PC-9 (cell line): Measurements from ENCODE around the gene ALG14. TPM values are rescaled to one million over a fixed set of nuclear protein-coding genes. Genes with fewer than 3 reads are reported as not detected.

Experiments used
- BruUV-seq: library from RNA; stranded (reverse); fragments of 400-500 nt; replicated peaks from 2 replicates; lab custom pipeline; 2021; lab: Mats Ljungman, UMichigan
- CTCF ChIA-PET: fragments of 300-600 bp; sonication (Branson Sonifier 250); formaldehyde crosslinking; loops from one replicate; lab custom pipeline; 2022; ENCODE audit warnings: antibody characterized with exemption; lab: Charles Lee
- POLR2A ChIA-PET: fragments of 300-600 bp; sonication (Branson Sonifier 250); formaldehyde crosslinking; loops from one replicate; lab custom pipeline; 2022; ENCODE audit warnings: antibody characterized with exemption; ENCODE audit not compliant: unreplicated experiment; lab: Charles Lee
- DNase-seq, 2 experiments: peaks; one replicate each; pipeline versions ENCODE4 v3.0.0 to v3.0.0-alpha.2; 2015 to 2022; ENCODE audit warnings: mixed read lengths in 1 of 2
- H2AFZ ChIP-seq: fragments of 200-600 bp; sonication (generic); 2 replicates; pipeline ENCODE4 v1.8.1; 2017; ENCODE audit warnings: antibody characterized with exemption
- H3F3A ChIP-seq: fragments of 200-600 bp; sonication (generic); 2 replicates; pipeline ENCODE4 v1.8.1; 2017; ENCODE audit warnings: antibody characterized with exemption, mild to moderate bottlenecking, low read depth; ENCODE audit not compliant: insufficient read depth
- H3K27ac ChIP-seq: fragments of 200-600 bp; sonication (generic); 2 replicates; pipeline ENCODE4 v1.6.1; 2016; ENCODE audit warnings: mixed run types
- H3K27me3 ChIP-seq: fragments of 200-600 bp; sonication (generic); 2 replicates; pipeline ENCODE4 v1.6.1; 2016; ENCODE audit warnings: low read depth, mixed run types; ENCODE audit not compliant: insufficient read depth
- H3K36me3 ChIP-seq: fragments of 200-600 bp; sonication (generic); 2 replicates; pipeline ENCODE4 v1.6.1; 2016; ENCODE audit warnings: low read depth, mixed run types
- H3K4me1 ChIP-seq: fragments of 200-600 bp; sonication (generic); replicated peaks from 2 replicates; pipeline ENCODE4 v1.6.1; 2016; ENCODE audit warnings: mixed run types; ENCODE audit not compliant: insufficient read depth
- H3K4me2 ChIP-seq: fragments of 200-600 bp; sonication (generic); 2 replicates; pipeline ENCODE4 v1.6.1; 2017; ENCODE audit warnings: mixed run types
- H3K4me3 ChIP-seq: fragments of 200-600 bp; sonication (generic); 2 replicates; pipeline ENCODE4 v1.6.1; 2016; ENCODE audit warnings: mixed run types
- H3K79me2 ChIP-seq: fragments of 200-600 bp; sonication (generic); 2 replicates; pipeline ENCODE4 v1.6.1; 2017; ENCODE audit warnings: low read depth, mixed run types
- H3K9me2 ChIP-seq: fragments of 200-600 bp; sonication (generic); 2 replicates; pipeline ENCODE4 v1.8.1; 2017; ENCODE audit warnings: mild to moderate bottlenecking; ENCODE audit not compliant: insufficient read depth
- H3K9me3 ChIP-seq: fragments of 200-600 bp; sonication (generic); 2 replicates; pipeline ENCODE4 v1.8.1; 2016; ENCODE audit warnings: low read depth; ENCODE audit not compliant: insufficient read depth
- H4K20me1 ChIP-seq: fragments of 200-600 bp; sonication (generic); 2 replicates; pipeline ENCODE4 v1.8.1; 2017; ENCODE audit not compliant: insufficient read depth
- CTCF ChIP-seq: fragments of 200-600 bp; sonication (generic); conservative IDR thresholded peaks from 2 replicates; pipeline ENCODE4 v1.6.1; 2017; ENCODE audit warnings: mixed run types, antibody characterized with exemption, mild to moderate bottlenecking, moderate library complexity
- EZH2 ChIP-seq: fragments of 200-600 bp; sonication (generic); IDR thresholded peaks from 2 replicates; pipeline ENCODE4 v1.8.0; 2017; ENCODE audit warnings: antibody characterized with exemption, low read depth
- intact Hi-C: fragments of 100-400 bp; cut with micrococcal nuclease; formaldehyde crosslinking; loops from one replicate; pipeline ENCODE4 v1.10.0; 2022; ENCODE audit not compliant: unreplicated experiment
- total RNA-seq: library from RNA; stranded (reverse); gene quantifications from 2 replicates; pipeline ENCODE4 v1.2.3, GENCODE V29; 2021

The ALG14 gene
- total RNA-seq, 1 experiment from 2014 or later = 8.6 TPM

- Histone ChIP-seq H3K4me2 (no peak overlapping the region), H3F3A (peaks cover 25% of the 10 kb centered on the region), H2AFZ (no peak overlapping the region), H3K9me3 (no peaks in the 10 kb centered on the region), H3K36me3 (no peaks in the 10 kb centered on the region), H3K4me1 (peaks cover 32% of the 10 kb centered on the region), H3K27me3 (no peaks in the 10 kb centered on the region), H3K27ac (no peak overlapping the region), H3K4me3 (no peak overlapping the region), H4K20me1 (no peaks in the 10 kb centered on the region), H3K9me2 (no peaks in the 10 kb centered on the region), H3K79me2 (peaks cover 7% of the 10 kb centered on the region; the same call in 1 of the 2 replicates)
- no peak for TF ChIP-seq EZH2
- TF ChIP-seq CTCF = no peak
- CTCF ChIA-PET = interaction anchor here (0.6 to 2.6 kb wide), 12 partner anchors 25 to 561 kb away, joined by 3 to 51 read pairs (median 5); partner anchors contain the start of gene RWDD3
- BruUV-seq = no TSS peak
- no peak for DNase-seq
- POLR2A ChIA-PET = interaction anchor here (0.6 kb wide), 2 partner anchors 78 to 373 kb away, joined by 3 to 4 read pairs; no protein-coding TSS in a partner anchor
- intact Hi-C loops = loop anchor here (2.0 to 10.0 kb wide), 5 partner anchors 315 to 1017 kb away; no protein-coding TSS in a partner anchor
Measured at GRCh38 chr1:95042286-95042685, 30.5 kb downstream of the ALG14 start.

GRCh38 chr1:95041491-95042165, 31.1 kb downstream of the ALG14 start:
- Histone ChIP-seq H3K4me3 (no peak overlapping the region), H3K36me3 (no peaks in the 10 kb centered on the region), H3K9me3 (no peaks in the 10 kb centered on the region), H3K27ac (0 out of 2 replicates have a peak overlapping the region, but pooled peaks have one; percentile 62), H3K4me2 (peak overlapping the region; percentile 4; the same call in 1 of the 2 replicates), H4K20me1 (no peaks in the 10 kb centered on the region), H3K27me3 (no peaks in the 10 kb centered on the region), H3K4me1 (peaks cover 32% of the 10 kb centered on the region), H3K79me2 (peaks cover 7% of the 10 kb centered on the region; the same call in 1 of the 2 replicates), H3K9me2 (no peaks in the 10 kb centered on the region), H2AFZ (no peak overlapping the region), H3F3A (peaks cover 23% of the 10 kb centered on the region)
- intact Hi-C loops = loop anchor here (1.0 to 10.0 kb wide), 9 partner anchors 71 to 1017 kb away; no protein-coding TSS in a partner anchor
- DNase-seq = peak; percentile 61 to 79
- ChIA-PET POLR2A (interaction anchor here (0.5 to 0.7 kb wide), 4 partner anchors 79 to 1163 kb away, joined by 3 to 5 read pairs (median 4); partner anchors contain the start of gene DNTTIP2), CTCF (interaction anchor here (0.6 to 2.6 kb wide), 18 partner anchors 24 to 560 kb away, joined by 3 to 51 read pairs (median 4); partner anchors contain the start of gene RWDD3)
- no TSS peak for BruUV-seq
- TF ChIP-seq CTCF (peak; percentile 96), EZH2 (no peak)

GRCh38 chr1:95040032-95040525, 32.7 kb downstream of the ALG14 start:
- Histone ChIP-seq H3K79me2 (peaks cover 7% of the 10 kb centered on the region; the same call in 1 of the 2 replicates), H3K4me1 (peaks cover 41% of the 10 kb centered on the region), H4K20me1 (no peaks in the 10 kb centered on the region), H3F3A (peaks cover 20% of the 10 kb centered on the region), H3K4me2 (peak overlapping the region; percentile 25; the same call in 1 of the 2 replicates), H3K4me3 (no peak overlapping the region), H3K9me2 (no peaks in the 10 kb centered on the region), H3K27ac (peak overlapping the region; percentile 62), H2AFZ (no peak overlapping the region), H3K36me3 (no peaks in the 10 kb centered on the region), H3K9me3 (no peaks in the 10 kb centered on the region), H3K27me3 (no peaks in the 10 kb centered on the region)
- intact Hi-C loops = loop anchor here (2.0 to 10.0 kb wide), 4 partner anchors 69 to 1015 kb away; no protein-coding TSS in a partner anchor
- ChIA-PET CTCF (interaction anchor here (0.6 to 2.6 kb wide), 4 partner anchors 22 to 186 kb away, joined by 3 to 51 read pairs (median 6); no protein-coding TSS in a partner anchor), POLR2A (no interaction called here)
- TF ChIP-seq EZH2 (no peak), CTCF (no peak)
- no TSS peak for BruUV-seq
- peak in 1 of 2 experiments; percentile 72 for DNase-seq
